ENCODE data around the gene CTNND2. TPM values are rescaled to one million over a fixed set of nuclear protein-coding genes. Genes with fewer than 3 reads are reported as not detected.

Gene CTNND2
- total RNA-seq, 2 donors from 2014 or later = not detected

- Histone ChIP-seq H3K27ac (no peak overlapping the region), H3K27me3 (replicated peaks; ENCODE audit: insufficient read depth) (no peaks in the 10 kb centered on the region), H3K9me3 (no peaks in the 10 kb centered on the region), H3K4me1 (ENCODE audit: control insufficient read depth in 1 of 2, low read depth in 2 of 2) (no peaks in the 10 kb centered on the region), H3K36me3 (no peaks in the 10 kb centered on the region), H3K4me3 (no peak overlapping the region)
- ATAC-seq (ENCODE audit: insufficient number of reproducible peaks, low FRiP score, low read depth) (no peak), DNase-seq (ENCODE audit: low spot score) (no peak)
- TF ChIP-seq, protein P1, sequence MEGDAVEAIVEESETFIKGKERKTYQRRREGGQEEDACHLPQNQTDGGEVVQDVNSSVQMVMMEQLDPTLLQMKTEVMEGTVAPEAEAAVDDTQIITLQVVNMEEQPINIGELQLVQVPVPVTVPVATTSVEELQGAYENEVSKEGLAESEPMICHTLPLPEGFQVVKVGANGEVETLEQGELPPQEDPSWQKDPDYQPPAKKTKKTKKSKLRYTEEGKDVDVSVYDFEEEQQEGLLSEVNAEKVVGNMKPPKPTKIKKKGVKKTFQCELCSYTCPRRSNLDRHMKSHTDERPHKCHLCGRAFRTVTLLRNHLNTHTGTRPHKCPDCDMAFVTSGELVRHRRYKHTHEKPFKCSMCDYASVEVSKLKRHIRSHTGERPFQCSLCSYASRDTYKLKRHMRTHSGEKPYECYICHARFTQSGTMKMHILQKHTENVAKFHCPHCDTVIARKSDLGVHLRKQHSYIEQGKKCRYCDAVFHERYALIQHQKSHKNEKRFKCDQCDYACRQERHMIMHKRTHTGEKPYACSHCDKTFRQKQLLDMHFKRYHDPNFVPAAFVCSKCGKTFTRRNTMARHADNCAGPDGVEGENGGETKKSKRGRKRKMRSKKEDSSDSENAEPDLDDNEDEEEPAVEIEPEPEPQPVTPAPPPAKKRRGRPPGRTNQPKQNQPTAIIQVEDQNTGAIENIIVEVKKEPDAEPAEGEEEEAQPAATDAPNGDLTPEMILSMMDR (IDR thresholded peaks at IDR 0.05) = no peak
Observed at GRCh38 chr5:11407556-11408145, 496.6 kb downstream of the CTNND2 start.

DNA sequence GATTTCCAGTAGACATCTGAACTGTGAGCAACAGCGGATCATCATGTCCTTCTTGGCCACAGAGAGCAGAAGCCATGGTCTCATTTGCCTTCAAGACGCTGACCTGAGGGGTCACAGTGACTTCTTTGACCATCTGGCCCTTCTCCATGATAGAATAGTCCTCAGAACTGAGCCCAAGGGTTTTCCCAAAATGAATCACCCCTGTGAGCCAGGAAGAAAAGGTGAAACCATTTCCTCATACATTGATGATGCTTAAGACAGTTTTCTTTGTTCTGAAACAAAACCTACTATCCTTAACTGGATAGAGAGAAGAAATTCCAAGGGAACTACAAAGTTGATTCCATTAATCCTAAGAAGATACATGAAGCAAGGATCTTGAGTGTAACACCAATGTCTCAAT lies 503.9 kb downstream of the CTNND2 start:
- DNase-seq (ENCODE audit: low spot score) = no peak
- no peak overlapping the region for H3K27ac ChIP-seq
- H3K9me3 ChIP-seq = no peaks in the 10 kb centered on the region
- H3K27me3 ChIP-seq (replicated peaks; ENCODE audit: insufficient read depth) = no peaks in the 10 kb centered on the region
- H3K4me3 ChIP-seq = no peak overlapping the region
- TF ChIP-seq, protein P1 (IDR thresholded peaks at IDR 0.05) = no peak
- H3K4me1 ChIP-seq (ENCODE audit: control insufficient read depth in 1 of 2, low read depth in 2 of 2) = no peaks in the 10 kb centered on the region
- no peak for ATAC-seq (ENCODE audit: insufficient number of reproducible peaks, low FRiP score, low read depth)
- H3K36me3 ChIP-seq = no peaks in the 10 kb centered on the region

GRCh38 chr5:11398728-11399127 lies 505.5 kb downstream of the CTNND2 start:
- Histone ChIP-seq H3K4me3 (no peak overlapping the region), H3K4me1 (ENCODE audit: control insufficient read depth in 1 of 2, low read depth in 2 of 2) (no peaks in the 10 kb centered on the region), H3K36me3 (no peaks in the 10 kb centered on the region), H3K27me3 (replicated peaks; ENCODE audit: insufficient read depth) (no peaks in the 10 kb centered on the region), H3K27ac (no peak overlapping the region), H3K9me3 (no peaks in the 10 kb centered on the region)
- DNase-seq (ENCODE audit: low spot score) (no peak), ATAC-seq (ENCODE audit: insufficient number of reproducible peaks, low FRiP score, low read depth) (no peak)
- TF ChIP-seq, protein P1 (IDR thresholded peaks at IDR 0.05) = no peak

GRCh38 chr5:11397549-11397948 lies 506.7 kb downstream of the CTNND2 start:
- TF ChIP-seq, protein P1 (IDR thresholded peaks at IDR 0.05) = no peak
- H3K27me3 ChIP-seq (replicated peaks; ENCODE audit: insufficient read depth) = no peaks in the 10 kb centered on the region
- H3K36me3 ChIP-seq = no peaks in the 10 kb centered on the region
- no peak overlapping the region for H3K27ac ChIP-seq
- no peak overlapping the region for H3K4me3 ChIP-seq
- H3K4me1 ChIP-seq (ENCODE audit: control insufficient read depth in 1 of 2, low read depth in 2 of 2) = no peaks in the 10 kb centered on the region
- H3K9me3 ChIP-seq = no peaks in the 10 kb centered on the region
- ATAC-seq (ENCODE audit: insufficient number of reproducible peaks, low FRiP score, low read depth) (no peak), DNase-seq (ENCODE audit: low spot score) (no peak)

GRCh38 chr5:11396917-11397316 lies 507.3 kb downstream of the CTNND2 start:
- no peak overlapping the region for H3K27ac ChIP-seq

More at GRCh38 chr5:11396917-11397316, 507.3 kb downstream of the CTNND2 start:
- Histone ChIP-seq H3K36me3 (no peaks in the 10 kb centered on the region), H3K9me3 (no peaks in the 10 kb centered on the region), H3K4me3 (no peak overlapping the region), H3K27me3 (replicated peaks; ENCODE audit: insufficient read depth) (no peaks in the 10 kb centered on the region), H3K4me1 (ENCODE audit: control insufficient read depth in 1 of 2, low read depth in 2 of 2) (no peaks in the 10 kb centered on the region)
- no peak for DNase-seq (ENCODE audit: low spot score)
- TF ChIP-seq, protein P1 (IDR thresholded peaks at IDR 0.05) = no peak
- ATAC-seq (ENCODE audit: insufficient number of reproducible peaks, low FRiP score, low read depth) = no peak

All from thoracic aorta (tissue), 2 donors.